ENCODE results near the gene IFNA17. TPM values are rescaled to one million over a fixed set of nuclear protein-coding genes. Genes with fewer than 3 reads are reported as not detected.
"Not testable (repeated sequence)": the region's sequence is repeated elsewhere in the genome, so short reads cannot be mapped to it uniquely, and the experiment has no call there.

IFNA17 gene
- total and polyA plus RNA-seq, 7 donors = not detected

- H3K4me1 ChIP-seq = no peaks in the 10 kb centered on the region
- H3K27me3 ChIP-seq (ENCODE audit: insufficient read depth in 3 of 3, low read length in 2 of 3) = no peaks in the 10 kb centered on the region
- no peaks in the 10 kb centered on the region for H3K9me3 ChIP-seq
- DNase-seq = no peak
- H3K27ac ChIP-seq = no peak overlapping the region
- intact Hi-C loops (cut with DNase I) = no loop called here
- TF ChIP-seq CTCF (IDR thresholded peaks at IDR 0.05) = no peak
- H3K36me3 ChIP-seq (ENCODE audit: insufficient read depth in 1 of 2, low read depth in 1 of 2) = no peaks in the 10 kb centered on the region
- H3K4me3 ChIP-seq = no peak overlapping the region
- no peak for ATAC-seq
- 20 to 33% (median 29%) methylated on average over 1 of the region's 1 CpG for WGBS, 3 donors
Measured at GRCh38 chr9:21251190-21251589, 23.2 kb upstream of the IFNA17 start.

- DNase-seq (no peak), ATAC-seq (no peak)
- 53 to 74% (median 62%) methylated on average over 2 of the region's 2 CpGs for WGBS, 3 donors
- H3K27me3 ChIP-seq (ENCODE audit: insufficient read depth in 3 of 3, low read length in 2 of 3) = no peaks in the 10 kb centered on the region
- H3K4me1 ChIP-seq = no peaks in the 10 kb centered on the region
- H3K27ac ChIP-seq = no peak overlapping the region
- H3K4me3 ChIP-seq = no peak overlapping the region
- no peaks in the 10 kb centered on the region for H3K36me3 ChIP-seq (ENCODE audit: insufficient read depth in 1 of 2, low read depth in 1 of 2)
- TF ChIP-seq CTCF (IDR thresholded peaks at IDR 0.05) = no peak
- intact Hi-C loops (cut with DNase I) = no loop called here
- H3K9me3 ChIP-seq = no peaks in the 10 kb centered on the region
Measured at GRCh38 chr9:21244836-21245235, 16.8 kb upstream of the IFNA17 start.

- no peaks in the 10 kb centered on the region for H3K4me1 ChIP-seq
- H3K27me3 ChIP-seq (ENCODE audit: insufficient read depth in 3 of 3, low read length in 2 of 3) = no peaks in the 10 kb centered on the region
- no peak within 1 kb of the TSS for H3K4me3 ChIP-seq
- intact Hi-C loops (cut with DNase I) = loop anchor here in 1 of 2 donors (5.0 kb wide), 1 partner anchor 552 kb away; no protein-coding TSS in a partner anchor
- ATAC-seq (no peak), DNase-seq (no peak)
- no peaks in the 10 kb centered on the region for H3K9me3 ChIP-seq
- no peak for TF ChIP-seq CTCF (IDR thresholded peaks at IDR 0.05)
- H3K36me3 ChIP-seq (ENCODE audit: insufficient read depth in 1 of 2, low read depth in 1 of 2) = no peaks in the 10 kb centered on the region
- 74 to 79% (median 76%) methylated on average over 2 of the region's 2 CpGs for WGBS, 3 donors
- H3K27ac ChIP-seq = no peak within 1 kb of the TSS
Measured at GRCh38 chr9:21239911-21240310, 11.9 kb upstream of the IFNA17 start, which contains the start of gene IFNA14. TSS of gene IFNA14 (minus strand) at chr9:21240005. CDS start at chr9:21239935, 70 bp downstream.

GRCh38 chr9:21236360-21236714, 8.3 kb upstream of the IFNA17 start:
- not testable (repeated sequence) for H3K36me3 ChIP-seq (ENCODE audit: insufficient read depth in 1 of 2, low read depth in 1 of 2); H3K27me3 ChIP-seq (ENCODE audit: insufficient read depth in 3 of 3, low read length in 2 of 3); H3K9me3 ChIP-seq; H3K4me3 ChIP-seq; H3K4me1 ChIP-seq; DNase-seq; ATAC-seq; H3K27ac ChIP-seq
- WGBS, 3 donors = 11 to 27% (median 13%) methylated on average over 1 of the region's 1 CpG
- intact Hi-C loops (cut with DNase I) = loop anchor here in 1 of 2 donors (5.0 kb wide), 1 partner anchor 556 kb away; no protein-coding TSS in a partner anchor

- H3K27me3 ChIP-seq (ENCODE audit: insufficient read depth in 3 of 3, low read length in 2 of 3); H3K4me1 ChIP-seq; H3K36me3 ChIP-seq (ENCODE audit: insufficient read depth in 1 of 2, low read depth in 1 of 2); ATAC-seq; H3K9me3 ChIP-seq; DNase-seq; H3K27ac ChIP-seq; H3K4me3 ChIP-seq: not testable (repeated sequence)
- peak; percentile 25 for TF ChIP-seq CTCF (IDR thresholded peaks at IDR 0.05)
- 33 to 37% (median 37%) methylated on average over 8 of the region's 8 CpGs for WGBS, 3 donors
- intact Hi-C loops (cut with DNase I) = loop anchor here in 1 of 2 donors (5.0 kb wide), 1 partner anchor 557 kb away; no protein-coding TSS in a partner anchor
Measured at GRCh38 chr9:21235468-21236359, 7.7 kb upstream of the IFNA17 start.
